Glutamatergic neuron (in vitro differentiated cells): ENCODE measurements around the gene RPIA. TPM values are rescaled to one million over a fixed set of nuclear protein-coding genes. Genes with fewer than 3 reads are reported as not detected.

ENCODE experiments used
- DNase-seq: peaks from one replicate; pipeline ENCODE4 v3.0.0; 2022
- H3K27ac Mint-ChIP-seq: one replicate; pipeline ENCODE4 v1.8.0; 2020; ENCODE audit warnings: mild to moderate bottlenecking, mixed read lengths, inconsistent platforms; ENCODE audit not compliant: unreplicated experiment
- H3K27me3 Mint-ChIP-seq: one replicate; pipeline ENCODE4 v1.8.0; 2020; ENCODE audit warnings: mild to moderate bottlenecking, moderate library complexity, mixed read lengths, inconsistent platforms; ENCODE audit not compliant: unreplicated experiment
- H3K36me3 Mint-ChIP-seq: one replicate; pipeline ENCODE4 v1.8.0; 2020; ENCODE audit warnings: mild to moderate bottlenecking, mixed read lengths, inconsistent platforms; ENCODE audit not compliant: unreplicated experiment
- H3K4me1 Mint-ChIP-seq: one replicate; pipeline ENCODE4 v1.8.0; 2020; ENCODE audit warnings: mild to moderate bottlenecking, low read depth, mixed read lengths, inconsistent platforms; ENCODE audit not compliant: unreplicated experiment
- H3K4me3 Mint-ChIP-seq: one replicate; pipeline ENCODE4 v1.8.0; 2020; ENCODE audit warnings: mild to moderate bottlenecking, mixed read lengths, inconsistent platforms; ENCODE audit not compliant: unreplicated experiment
- H3K9me3 Mint-ChIP-seq: one replicate; pipeline ENCODE4 v1.8.0; 2020; ENCODE audit warnings: mild to moderate bottlenecking, moderate library complexity, mixed read lengths, inconsistent platforms; ENCODE audit not compliant: unreplicated experiment
- CTCF ChIP-seq: fragments of 200-600 bp; sonication (generic); IDR thresholded peaks from one replicate; pipeline ENCODE4 v1.5.0; 2021; ENCODE audit not compliant: partially characterized antibody, unreplicated experiment
- total RNA-seq: library from RNA; stranded (reverse); fragmentation: NEBNext Ultra II Directional; extraction: Animal tissue kit (Norgen Biotek cat#: 25700); gene quantifications from one replicate; pipeline ENCODE4 v1.2.1, GENCODE V29; 2021; ENCODE audit not compliant: unreplicated experiment

Gene RPIA
- total RNA-seq, 1 donor from 2014 or later = 8.1 TPM

- Mint-ChIP-seq H3K27ac (no peak overlapping the region), H3K27me3 (no peaks in the 10 kb centered on the region), H3K4me3 (no peak overlapping the region), H3K9me3 (peaks cover 15% of the 10 kb centered on the region), H3K36me3 (peaks cover 44% of the 10 kb centered on the region), H3K4me1 (no peaks in the 10 kb centered on the region)
- DNase-seq = no peak
- no peak for TF ChIP-seq CTCF
Measured at GRCh38 chr2:88683160-88684021, 8.1 kb upstream of the RPIA start.

- Mint-ChIP-seq H3K36me3 (peaks cover 46% of the 10 kb centered on the region), H3K27ac (no peak overlapping the region), H3K4me3 (no peak overlapping the region), H3K9me3 (peaks cover 15% of the 10 kb centered on the region), H3K4me1 (no peaks in the 10 kb centered on the region), H3K27me3 (no peaks in the 10 kb centered on the region)
- no peak for DNase-seq
- no peak for TF ChIP-seq CTCF
Measured at GRCh38 chr2:88684519-88684918, 7.0 kb upstream of the RPIA start.

- DNase-seq = no peak
- Mint-ChIP-seq H3K27ac (no peak overlapping the region), H3K4me1 (no peaks in the 10 kb centered on the region), H3K4me3 (no peak overlapping the region), H3K27me3 (peaks cover 1% of the 10 kb centered on the region), H3K36me3 (peaks cover 48% of the 10 kb centered on the region), H3K9me3 (peaks cover 18% of the 10 kb centered on the region)
- no peak for TF ChIP-seq CTCF
Measured at GRCh38 chr2:88686320-88686719, 5.2 kb upstream of the RPIA start.

- Mint-ChIP-seq H3K27me3 (peaks cover 7% of the 10 kb centered on the region), H3K4me1 (no peaks in the 10 kb centered on the region), H3K36me3 (peaks cover 44% of the 10 kb centered on the region), H3K9me3 (peaks cover 23% of the 10 kb centered on the region), H3K4me3 (no peak overlapping the region), H3K27ac (no peak overlapping the region)
- no peak for DNase-seq
- no peak for TF ChIP-seq CTCF
Measured at GRCh38 chr2:88687384-88687783, 4.1 kb upstream of the RPIA start.

GRCh38 chr2:88690591-88691338 is 708 bp upstream of the RPIA start:
- TF ChIP-seq CTCF = no peak
- peaks cover 4% of the 10 kb centered on the region for H3K4me1 Mint-ChIP-seq
- peaks cover 8% of the 10 kb centered on the region for H3K27me3 Mint-ChIP-seq
- H3K9me3 Mint-ChIP-seq = peaks cover 16% of the 10 kb centered on the region
- H3K4me3 Mint-ChIP-seq = peak overlapping the region; percentile 94
- H3K27ac Mint-ChIP-seq = peak overlapping the region; percentile 92
- DNase-seq = no peak
- peaks cover 29% of the 10 kb centered on the region for H3K36me3 Mint-ChIP-seq
